ENCODE measurements around the gene LRRC8D. TPM values are rescaled to one million over a fixed set of nuclear protein-coding genes. Genes with fewer than 3 reads are reported as not detected.

The LRRC8D gene
- total RNA-seq, 1 donor from 2014 or later = 42.1 TPM

DNA sequence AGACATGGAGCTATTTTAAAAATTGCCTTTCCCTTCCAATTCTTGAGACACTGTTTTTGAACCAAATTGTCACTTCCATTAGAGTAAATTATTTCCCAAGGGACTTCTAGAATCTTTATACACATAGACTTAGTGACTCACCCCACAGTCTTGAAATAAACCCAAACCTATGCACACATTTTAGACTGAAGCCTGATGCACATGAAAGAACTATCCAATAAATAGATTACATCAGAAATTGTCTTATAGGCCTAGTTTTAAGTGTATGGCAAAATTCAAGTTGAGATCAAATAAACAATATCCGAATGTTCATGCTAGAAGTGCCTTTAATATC lies 141.9 kb downstream of the LRRC8D start:
- no peaks in the 10 kb centered on the region for H3K27me3 Mint-ChIP-seq
- no peak overlapping the region for H3K4me3 Mint-ChIP-seq (ENCODE audit: low read depth)
- DNase-seq (ENCODE audit: low spot score, unreplicated experiment) = no peak
- peaks cover 8% of the 10 kb centered on the region for H3K9me3 Mint-ChIP-seq (ENCODE audit: low read depth)
- H3K36me3 Mint-ChIP-seq (ENCODE audit: insufficient read depth) = no peaks in the 10 kb centered on the region
- H3K27ac Mint-ChIP-seq = no peak overlapping the region
- peaks cover 2% of the 10 kb centered on the region for H3K4me1 Mint-ChIP-seq (ENCODE audit: low read depth)
- TF ChIP-seq, protein P1, sequence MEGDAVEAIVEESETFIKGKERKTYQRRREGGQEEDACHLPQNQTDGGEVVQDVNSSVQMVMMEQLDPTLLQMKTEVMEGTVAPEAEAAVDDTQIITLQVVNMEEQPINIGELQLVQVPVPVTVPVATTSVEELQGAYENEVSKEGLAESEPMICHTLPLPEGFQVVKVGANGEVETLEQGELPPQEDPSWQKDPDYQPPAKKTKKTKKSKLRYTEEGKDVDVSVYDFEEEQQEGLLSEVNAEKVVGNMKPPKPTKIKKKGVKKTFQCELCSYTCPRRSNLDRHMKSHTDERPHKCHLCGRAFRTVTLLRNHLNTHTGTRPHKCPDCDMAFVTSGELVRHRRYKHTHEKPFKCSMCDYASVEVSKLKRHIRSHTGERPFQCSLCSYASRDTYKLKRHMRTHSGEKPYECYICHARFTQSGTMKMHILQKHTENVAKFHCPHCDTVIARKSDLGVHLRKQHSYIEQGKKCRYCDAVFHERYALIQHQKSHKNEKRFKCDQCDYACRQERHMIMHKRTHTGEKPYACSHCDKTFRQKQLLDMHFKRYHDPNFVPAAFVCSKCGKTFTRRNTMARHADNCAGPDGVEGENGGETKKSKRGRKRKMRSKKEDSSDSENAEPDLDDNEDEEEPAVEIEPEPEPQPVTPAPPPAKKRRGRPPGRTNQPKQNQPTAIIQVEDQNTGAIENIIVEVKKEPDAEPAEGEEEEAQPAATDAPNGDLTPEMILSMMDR (IDR thresholded peaks at IDR 0.05; ENCODE audit: unreplicated experiment) = no peak

DNA sequence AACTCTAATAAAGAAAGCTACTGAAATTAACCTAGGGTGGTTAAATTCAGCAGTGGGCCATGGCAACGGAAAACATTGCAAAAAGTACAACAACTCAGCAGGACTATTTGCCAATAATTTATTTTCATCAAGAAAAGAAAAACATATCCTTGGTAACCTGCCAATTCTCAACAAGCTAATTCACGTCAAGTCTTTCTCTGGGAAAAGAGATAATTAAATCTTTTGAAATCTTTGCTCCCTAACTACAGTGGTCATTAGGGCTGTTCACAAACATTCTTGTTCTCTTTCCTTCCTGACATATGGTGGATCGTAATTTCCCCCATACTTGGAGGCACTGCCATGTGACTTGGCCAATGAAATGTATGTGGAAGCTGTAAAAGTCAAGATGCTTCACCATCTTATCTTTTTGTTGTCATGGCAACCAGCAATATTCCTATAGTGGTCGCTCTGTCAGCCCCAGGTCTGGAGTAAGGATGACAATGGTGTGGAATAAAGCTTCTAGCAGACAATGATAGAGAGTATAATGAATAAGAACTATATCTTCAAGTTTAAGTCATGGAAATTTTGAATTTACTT lies 144.4 kb downstream of the LRRC8D start:
- no peak overlapping the region for H3K27ac Mint-ChIP-seq
- no peak overlapping the region for H3K4me3 Mint-ChIP-seq (ENCODE audit: low read depth)
- H3K9me3 Mint-ChIP-seq (ENCODE audit: low read depth) = no peaks in the 10 kb centered on the region
- H3K27me3 Mint-ChIP-seq = no peaks in the 10 kb centered on the region
- no peak for DNase-seq (ENCODE audit: low spot score, unreplicated experiment)
- TF ChIP-seq, protein P1 (IDR thresholded peaks at IDR 0.05; ENCODE audit: unreplicated experiment) = no peak
- H3K4me1 Mint-ChIP-seq (ENCODE audit: low read depth) = no peaks in the 10 kb centered on the region
- no peaks in the 10 kb centered on the region for H3K36me3 Mint-ChIP-seq (ENCODE audit: insufficient read depth)

DNA sequence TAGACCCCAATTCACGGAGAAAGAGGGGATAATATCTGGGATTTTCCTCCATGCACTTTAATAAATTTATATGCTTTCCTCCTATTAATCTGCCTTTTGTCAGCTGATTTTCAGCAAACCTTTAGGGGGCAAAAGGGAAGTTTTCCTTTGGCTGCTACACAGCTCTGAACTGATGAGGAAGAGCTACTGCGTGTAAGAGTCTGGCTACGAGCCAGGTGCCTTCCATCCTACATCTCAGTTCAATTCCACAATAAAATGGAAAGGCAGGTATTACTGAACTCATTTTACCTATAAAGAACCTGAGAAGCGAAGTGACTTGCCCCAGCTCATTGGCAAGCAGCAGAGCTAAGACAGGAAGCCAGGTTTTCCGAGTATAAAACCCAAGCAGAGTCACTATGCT lies 145.8 kb downstream of the LRRC8D start:
- Mint-ChIP-seq H3K4me1 (ENCODE audit: low read depth) (no peaks in the 10 kb centered on the region), H3K27ac (no peak overlapping the region), H3K27me3 (no peaks in the 10 kb centered on the region), H3K9me3 (ENCODE audit: low read depth) (no peaks in the 10 kb centered on the region), H3K36me3 (ENCODE audit: insufficient read depth) (no peaks in the 10 kb centered on the region), H3K4me3 (ENCODE audit: low read depth) (no peak overlapping the region)
- TF ChIP-seq, protein P1 (IDR thresholded peaks at IDR 0.05; ENCODE audit: unreplicated experiment) = no peak
- no peak for DNase-seq (ENCODE audit: low spot score, unreplicated experiment)

DNA sequence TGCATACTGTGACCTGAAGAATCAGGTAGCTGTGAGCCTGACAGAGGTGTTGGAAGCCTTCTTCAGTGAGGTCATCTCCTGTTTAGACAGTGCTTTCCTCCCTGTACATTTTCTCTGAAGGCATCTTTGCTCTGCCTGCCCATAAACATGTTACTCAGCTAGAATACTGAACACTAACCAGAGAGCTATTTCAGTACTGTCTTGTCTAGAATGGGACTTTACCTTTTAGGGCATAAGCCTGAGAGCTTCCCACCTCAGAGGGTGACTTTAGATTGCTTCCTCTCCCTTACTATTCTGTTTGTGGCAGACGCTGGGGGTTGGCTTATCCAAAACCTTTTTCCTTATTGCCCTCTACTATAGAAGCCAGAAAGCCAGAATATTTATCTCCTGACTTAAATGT lies 150.8 kb downstream of the LRRC8D start:
- Mint-ChIP-seq H3K4me3 (ENCODE audit: low read depth) (no peak overlapping the region), H3K36me3 (ENCODE audit: insufficient read depth) (no peaks in the 10 kb centered on the region), H3K27me3 (peaks cover 4% of the 10 kb centered on the region), H3K27ac (no peak overlapping the region), H3K9me3 (ENCODE audit: low read depth) (no peaks in the 10 kb centered on the region), H3K4me1 (ENCODE audit: low read depth) (peaks cover 2% of the 10 kb centered on the region)
- DNase-seq (ENCODE audit: low spot score, unreplicated experiment) = no peak
- TF ChIP-seq, protein P1 (IDR thresholded peaks at IDR 0.05; ENCODE audit: unreplicated experiment) = no peak

DNA sequence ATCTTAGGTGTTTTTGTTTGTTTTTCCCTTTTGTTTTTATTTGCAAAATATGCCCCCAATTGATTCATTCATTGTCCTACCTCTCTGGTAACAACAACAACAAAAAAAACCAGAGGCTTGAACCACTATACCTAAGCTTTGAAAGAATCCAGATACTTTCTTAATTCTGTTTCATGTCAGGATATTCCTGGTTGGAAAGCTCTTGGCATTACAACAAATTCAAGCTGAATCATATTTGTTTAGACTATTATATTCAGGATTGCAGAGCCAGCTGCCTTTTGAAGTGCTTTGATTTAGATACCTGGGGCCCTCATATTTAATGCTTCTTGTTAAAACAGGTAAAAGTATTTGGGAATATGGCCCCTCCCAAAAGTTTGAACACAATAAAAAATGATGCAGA lies 151.2 kb downstream of the LRRC8D start:
- Mint-ChIP-seq H3K9me3 (ENCODE audit: low read depth) (no peaks in the 10 kb centered on the region), H3K4me3 (ENCODE audit: low read depth) (no peak overlapping the region), H3K4me1 (ENCODE audit: low read depth) (peaks cover 2% of the 10 kb centered on the region), H3K27ac (no peak overlapping the region), H3K36me3 (ENCODE audit: insufficient read depth) (no peaks in the 10 kb centered on the region), H3K27me3 (peaks cover 4% of the 10 kb centered on the region)
- no peak for DNase-seq (ENCODE audit: low spot score, unreplicated experiment)
- TF ChIP-seq, protein P1 (IDR thresholded peaks at IDR 0.05; ENCODE audit: unreplicated experiment) = no peak

Measured in progenitor cell of endocrine pancreas (in vitro differentiated cells).